SH-SY5Y (cell line): Measurements from ENCODE around the gene MBD3.

Experiments used
- GATA2 ChIP-seq: IDR thresholded peaks from 2 replicates; pipeline ENCODE4 v1.6.1; 2011; ENCODE audit warnings: mild to moderate bottlenecking, low read depth, low read length
- GATA3 ChIP-seq: IDR thresholded peaks from 2 replicates; pipeline ENCODE4 v1.6.1; 2011; ENCODE audit warnings: low read depth, mild to moderate bottlenecking, low read length, moderate library complexity

Gene MBD3

DNA sequence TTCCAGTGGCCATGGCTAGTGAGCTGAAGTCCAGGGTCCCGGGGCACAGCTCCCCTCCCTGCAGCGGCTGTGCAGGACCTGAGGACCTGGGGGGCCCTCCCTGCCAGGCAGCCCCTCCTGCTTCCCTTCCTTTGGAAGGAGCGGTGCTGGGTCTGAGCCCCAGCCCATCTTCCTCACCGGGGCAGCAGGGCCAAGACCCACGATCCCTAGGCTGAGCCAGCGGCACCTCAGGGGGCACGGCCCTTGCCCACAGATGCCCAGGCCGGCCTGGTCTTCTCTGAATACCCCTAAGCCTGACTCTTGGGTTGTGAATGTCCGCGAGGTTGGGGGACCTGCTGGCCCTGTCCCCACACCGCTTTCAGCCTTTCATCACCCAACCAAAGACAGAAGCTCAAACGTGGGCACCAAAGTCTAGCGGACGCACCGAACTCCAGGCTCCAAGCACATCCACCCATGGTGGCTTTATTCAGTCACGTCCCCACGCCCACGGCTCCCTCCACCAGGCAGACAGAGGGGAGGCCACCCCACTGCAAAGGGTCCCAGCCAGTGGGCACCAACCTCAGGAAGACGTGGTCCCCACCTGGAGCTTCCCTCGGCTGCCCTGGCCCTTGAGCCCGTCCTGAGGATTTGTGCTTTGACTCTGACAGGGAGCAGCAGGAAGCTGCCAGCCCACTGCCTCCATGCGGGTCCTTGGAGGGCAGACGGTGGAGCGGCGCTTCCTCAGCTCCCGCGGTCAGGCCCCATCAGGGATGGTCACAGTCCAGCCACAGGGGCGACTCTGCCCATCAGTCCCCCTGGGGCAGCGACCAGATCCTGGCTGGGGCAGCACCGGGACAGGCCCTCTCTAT lies 16.2 kb downstream of the MBD3 start:
- TF ChIP-seq GATA3 (no peak), GATA2 (no peak)

- TF ChIP-seq GATA3: no peak
Measured at GRCh38 chr19:1575323-1576241, 17.1 kb downstream of the MBD3 start.

- TF ChIP-seq GATA3: no peak
- no peak for TF ChIP-seq GATA2
Measured at GRCh38 chr19:1574354-1575136, 18.1 kb downstream of the MBD3 start.

GRCh38 chr19:1572795-1573194 lies 19.9 kb downstream of the MBD3 start:
- no peak for TF ChIP-seq GATA2
- TF ChIP-seq GATA3: no peak

- TF ChIP-seq GATA3 (no peak), GATA2 (no peak)
Measured at GRCh38 chr19:1571358-1571757, 21.3 kb downstream of the MBD3 start.

- no peak for TF ChIP-seq GATA2
- TF ChIP-seq GATA3: no peak
Measured at GRCh38 chr19:1570836-1571235, 21.8 kb downstream of the MBD3 start.

GRCh38 chr19:1569997-1570396 lies 22.7 kb downstream of the MBD3 start:
- no peak for TF ChIP-seq GATA2

DNA sequence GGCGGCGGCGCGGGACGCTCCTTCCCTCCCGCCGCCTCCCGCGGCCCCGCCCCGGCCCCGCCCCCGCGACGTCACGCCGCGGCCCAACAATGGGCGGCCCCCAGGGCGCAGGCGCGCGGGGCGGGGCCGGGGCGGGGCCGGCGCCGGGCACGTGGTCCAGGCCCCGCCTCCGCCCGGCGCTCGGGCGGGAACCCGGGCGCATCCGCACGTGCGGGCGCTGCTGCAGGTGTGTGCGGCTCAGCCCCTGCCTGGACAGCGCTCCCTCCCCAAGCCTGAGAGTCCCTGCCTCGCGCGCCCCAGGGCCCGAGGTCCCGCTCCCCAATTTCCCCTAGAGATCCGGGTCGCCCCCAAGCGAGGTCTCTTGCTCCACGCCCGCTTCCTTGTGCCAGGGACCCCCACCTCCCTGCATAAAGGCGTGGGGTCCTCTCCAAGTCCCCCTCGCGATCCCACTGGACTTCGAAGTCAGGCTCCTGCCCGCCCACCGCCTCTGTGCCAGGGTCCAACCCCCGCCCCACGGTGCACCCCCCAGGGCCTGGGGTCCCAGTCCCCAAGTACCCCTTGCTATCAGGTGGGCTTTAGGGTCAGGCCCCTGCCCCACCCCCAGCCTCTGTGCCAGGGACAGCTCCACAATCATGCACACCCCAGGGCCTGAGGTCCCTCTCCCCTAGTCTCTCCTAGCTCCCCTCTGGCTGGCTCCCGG lies 24.2 kb downstream of the MBD3 start, which contains the start of gene MEX3D:
Gene MEX3D (minus strand): TSS at position 6 of the 700 bp plus-strand sequence. CDS start 267 bp downstream, outside the sequence.
- no peak for TF ChIP-seq GATA2
- no peak for TF ChIP-seq GATA3

GRCh38 chr19:1567848-1568227 lies 24.8 kb downstream of the MBD3 start:
- TF ChIP-seq GATA2 (no peak), GATA3 (no peak)

GRCh38 chr19:1567116-1567847 lies 25.4 kb downstream of the MBD3 start:
- TF ChIP-seq GATA2 (no peak), GATA3 (no peak)

DNA sequence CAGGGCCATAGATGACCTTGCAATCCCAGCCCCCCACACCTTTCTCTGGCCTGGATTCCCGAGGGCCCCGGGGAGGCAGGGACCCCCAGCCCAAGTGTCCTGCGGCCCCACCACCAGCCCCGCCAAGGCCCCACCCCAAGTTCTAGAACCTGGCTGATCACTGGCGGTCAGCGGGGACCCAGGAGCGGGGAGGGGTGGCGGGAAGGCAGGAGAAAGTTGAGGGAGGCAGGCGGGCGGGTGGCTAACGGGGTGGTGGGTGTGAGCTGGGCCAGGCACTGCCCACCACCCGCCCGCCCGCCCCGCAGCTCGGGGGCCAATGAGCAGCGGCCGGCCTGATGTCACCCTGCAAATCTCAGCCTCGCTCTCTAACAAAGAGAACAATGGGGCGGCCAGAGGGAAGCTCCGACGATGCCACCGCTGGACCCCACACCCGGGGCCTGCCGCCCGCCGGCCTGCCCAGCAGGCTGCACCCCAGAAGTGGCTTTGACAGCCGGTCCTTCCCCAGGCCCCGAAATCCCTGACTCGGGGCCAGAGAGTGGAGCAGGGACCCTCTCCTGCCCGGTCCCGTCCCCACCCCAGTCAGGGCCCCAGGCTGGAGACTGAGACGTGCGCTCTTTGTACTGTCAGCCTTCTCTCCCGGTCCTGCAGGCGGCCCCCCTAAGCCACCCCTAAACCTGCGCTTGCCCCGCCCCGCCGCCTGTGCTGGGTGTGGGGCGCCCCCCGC lies 26.1 kb downstream of the MBD3 start:
- TF ChIP-seq GATA3 (no peak), GATA2 (no peak)

GRCh38 chr19:1563251-1563650 lies 29.4 kb downstream of the MBD3 start:
- no peak for TF ChIP-seq GATA3
- TF ChIP-seq GATA2: no peak
